HepG2 (cell line): ENCODE data around the gene CPM. TPM values are rescaled to one million over a fixed set of nuclear protein-coding genes. Genes with fewer than 3 reads are reported as not detected.
A peak's percentile ranks its signal among the peaks of the same experiment; 100 is the strongest.

Source experiments
- AFF4 ChIP-seq: sonication (generic); formaldehyde crosslinking; IDR thresholded peaks from 2 replicates; pipeline ENCODE4 v1.4.0; 2020; ENCODE audit warnings: missing genetic modification reagents
- EED ChIP-seq: sonication (generic); formaldehyde crosslinking; IDR thresholded peaks from 2 replicates; pipeline ENCODE4 v1.5.0; 2020; ENCODE audit warnings: mild to moderate bottlenecking, missing genetic modification reagents
- HIC2 ChIP-seq: sonication (generic); formaldehyde crosslinking; IDR thresholded peaks from 2 replicates; pipeline ENCODE4 v1.9.0; 2022; ENCODE audit warnings: low read depth, missing genetic modification reagents
- IRX3 ChIP-seq: sonication (generic); formaldehyde crosslinking; IDR thresholded peaks from 2 replicates; pipeline ENCODE4 v1.8.1; 2023; ENCODE audit warnings: mild to moderate bottlenecking, low read depth, missing genetic modification reagents, borderline replicate concordance
- MED8 ChIP-seq: sonication (generic); formaldehyde crosslinking; IDR thresholded peaks from 2 replicates; pipeline ENCODE4 v1.8.1; 2023; ENCODE audit warnings: mild to moderate bottlenecking, missing genetic modification reagents; ENCODE audit not compliant: insufficient replicate concordance
- PAWR ChIP-seq: sonication (generic); formaldehyde crosslinking; IDR thresholded peaks from 2 replicates; pipeline ENCODE4 v1.4.0; 2020; ENCODE audit warnings: missing genetic modification reagents, mild to moderate bottlenecking, borderline replicate concordance
- POLR2G ChIP-seq: fragments of 200-400 bp; formaldehyde crosslinking; IDR thresholded peaks from 2 replicates; pipeline ENCODE4 v1.6.1; 2018; ENCODE audit warnings: mild to moderate bottlenecking, low read depth, low read length, moderate library complexity
- STAT6 ChIP-seq: sonication (generic); formaldehyde crosslinking; IDR thresholded peaks from 2 replicates; pipeline ENCODE4 v1.4.0; 2020; ENCODE audit warnings: missing genetic modification reagents, mild to moderate bottlenecking, borderline replicate concordance
- TCF12 ChIP-seq, 2 experiments: fragments of 450-650 bp in 1 of 2; sonication (generic) in 1 of 2; formaldehyde crosslinking in 1 of 2; IDR thresholded peaks; 2 replicates each; pipeline versions ENCODE4 v1.6.1 to v1.8.0; 2017 to 2022; ENCODE audit warnings: antibody characterized with exemption in 1 of 2, mild to moderate bottlenecking in 1 of 2, missing genetic modification reagents in 1 of 2, moderate library complexity in 1 of 2
- TEAD3 ChIP-seq: optimal IDR thresholded peaks from 2 replicates; pipeline ENCODE3; 2016; ENCODE audit warnings: borderline replicate concordance
- TEF ChIP-seq: sonication (generic); formaldehyde crosslinking; IDR thresholded peaks from 2 replicates; pipeline ENCODE4 v1.5.0; 2020; ENCODE audit warnings: missing genetic modification reagents
- YEATS4 ChIP-seq: sonication (generic); formaldehyde crosslinking; IDR thresholded peaks from 2 replicates; pipeline ENCODE4 v1.4.0; 2020; ENCODE audit warnings: missing genetic modification reagents, borderline replicate concordance
- ZFYVE20 ChIP-seq: sonication (generic); formaldehyde crosslinking; IDR thresholded peaks from 2 replicates; pipeline ENCODE4 v1.8.0; 2023; ENCODE audit warnings: low read depth, mild to moderate bottlenecking, moderate library complexity, missing genetic modification reagents, borderline replicate concordance
- ZNF276 ChIP-seq: sonication (generic); formaldehyde crosslinking; IDR thresholded peaks from 2 replicates; pipeline ENCODE4 v1.4.0; 2020; ENCODE audit warnings: mild to moderate bottlenecking, low read depth, missing genetic modification reagents
- ZNF790 ChIP-seq: sonication (generic); formaldehyde crosslinking; IDR thresholded peaks from 2 replicates; pipeline ENCODE4 v1.8.0; 2022; ENCODE audit warnings: missing genetic modification reagents, mild to moderate bottlenecking, borderline replicate concordance
- polyA plus RNA-seq, 8 experiments: library from polyadenylated mRNA; depleted of rRNA in 3 of 8; stranded (reverse) in 7 of 8; unstranded in 1 of 8; fragments of >200 nt; fragmentation: Illumina TruSeq in 4 of 8; extraction: Trizol in 4 of 8; gene quantifications; 2 replicates each; pipeline versions ENCODE4 v1.2.1 to v1.2.3, GENCODE V29; 2011 to 2016; ENCODE audit warnings: low read depth in 4 of 8, missing spikeins in 1 of 8, mixed read lengths in 1 of 8; ENCODE audit not compliant: insufficient read depth in 1 of 8
- total RNA-seq, 5 experiments: library from RNA; depleted of rRNA; stranded (reverse); fragments of >200 nt; fragmentation: Illumina TruSeq; extraction: Trizol; gene quantifications; 2 replicates each; pipeline ENCODE4 v1.2.3, GENCODE V29; 2016; ENCODE audit warnings: low read depth in 1 of 5

Gene CPM
- total and polyA plus RNA-seq, 2 of the 13 experiments (the other 11 are each of a cell fraction or from before 2014, with no cell fraction given), result not detected

- TF ChIP-seq ZNF276 (CRISPR knock-in tag) (peak; percentile 22; the same call in 1 of the 2 replicates), TCF12 (IDR thresholded peaks at IDR 0.05) (no peak), TCF12 (CRISPR knock-in tag; IDR thresholded peaks at IDR 0.05) (peak; percentile 55), ZNF790 (CRISPR knock-in tag) (0 out of 2 replicates have a peak, but pooled peaks have one; percentile 46), EED (0 out of 2 replicates have a peak, but pooled peaks have one; percentile 55), PAWR (CRISPR knock-in tag) (no peak), TEAD3 (CRISPR knock-in tag) (peak; percentile 57), TEF (CRISPR knock-in tag) (0 out of 2 replicates have a peak, but pooled peaks have one; percentile 59), IRX3 (CRISPR knock-in tag) (0 out of 2 replicates have a peak, but pooled peaks have one; percentile 19), ZFYVE20 (CRISPR knock-in tag) (no peak), POLR2G (peak; percentile 99), STAT6 (CRISPR knock-in tag) (peak; percentile 75; the same call in 1 of the 2 replicates), AFF4 (peak; percentile 96), HIC2 (peak; percentile 41; the same call in 1 of the 2 replicates), MED8 (CRISPR knock-in tag) (peak; percentile 81), YEATS4 (CRISPR knock-in tag) (peak; percentile 9; the same call in 1 of the 2 replicates)
Measured at GRCh38 chr12:68808388-68809189, 124.4 kb downstream of the CPM start (continued).
